DND-41 (cell line): ENCODE data around the gene CNNM1.

ENCODE experiments used
- ATAC-seq: fragments of 200-7000 bp; cut with Tn5 transposase; 3 replicates; pipeline ENCODE4 v1.9.1; 2021; ENCODE audit warnings: low read depth; ENCODE audit not compliant: insufficient read depth
- DNase-seq: peaks from one replicate; pipeline ENCODE4 v3.0.0-alpha.2; 2020
- H2AFZ ChIP-seq: 2 replicates; pipeline ENCODE4 v1.6.0; 2012; ENCODE audit warnings: low read depth, low read length
- H3K27ac ChIP-seq: 2 replicates; pipeline ENCODE4 v1.5.1; 2012; ENCODE audit warnings: low read length, inconsistent platforms
- H3K27me3 ChIP-seq: fragments of 200-600 bp; sonication (generic); 2 replicates; pipeline ENCODE4 v1.6.0; 2012; ENCODE audit warnings: low read length, mild to moderate bottlenecking, inconsistent platforms; ENCODE audit not compliant: insufficient read depth, poor library complexity
- H3K36me3 ChIP-seq: 2 replicates; pipeline ENCODE4 v1.5.1; 2012; ENCODE audit warnings: low read length, inconsistent platforms; ENCODE audit not compliant: insufficient read depth
- H3K4me1 ChIP-seq: 2 replicates; pipeline ENCODE4 v1.5.1; 2012; ENCODE audit warnings: mild to moderate bottlenecking, low read length; ENCODE audit not compliant: insufficient read depth
- H3K4me2 ChIP-seq: 2 replicates; pipeline ENCODE4 v1.6.0; 2012; ENCODE audit warnings: mild to moderate bottlenecking, moderate library complexity, low read length, inconsistent platforms; ENCODE audit not compliant: insufficient read depth
- H3K4me3 ChIP-seq, 2 experiments: fragments of 200-600 bp in 1 of 2; shearing (Covaris generic) in 1 of 2; 2 replicates each; pipeline ENCODE4 v1.5.1; 2012 to 2016; ENCODE audit warnings: inconsistent platforms in 2 of 2, low read length in 2 of 2, mild to moderate bottlenecking in 2 of 2, low read depth in 1 of 2, moderate library complexity in 1 of 2
- H3K79me2 ChIP-seq: 2 replicates; pipeline ENCODE4 v1.6.0; 2012; ENCODE audit warnings: low read length, inconsistent platforms; ENCODE audit not compliant: insufficient read depth
- H3K9ac ChIP-seq: 2 replicates; pipeline ENCODE4 v1.6.0; 2012; ENCODE audit warnings: low read depth, mild to moderate bottlenecking, inconsistent platforms, low read length, moderate library complexity
- H3K9me3 ChIP-seq: 2 replicates; pipeline ENCODE4 v1.5.1; 2012; ENCODE audit warnings: low read length, moderate library complexity, mild to moderate bottlenecking, inconsistent platforms; ENCODE audit not compliant: insufficient read depth, severe bottlenecking
- H4K20me1 ChIP-seq: 2 replicates; pipeline ENCODE4 v1.6.0; 2012; ENCODE audit warnings: low read length; ENCODE audit not compliant: insufficient read depth
- CTCF ChIP-seq: IDR thresholded peaks from 2 replicates; pipeline ENCODE4 v1.5.1; 2012; ENCODE audit warnings: borderline replicate concordance, low read length, moderate library complexity, mild to moderate bottlenecking; ENCODE audit not compliant: poor library complexity, severe bottlenecking; ENCODE audit errors: extremely low read depth
- EZH2 ChIP-seq: IDR thresholded peaks from 3 replicates; pipeline ENCODE4 v1.6.1; 2012; ENCODE audit warnings: borderline replicate concordance, low read depth, mild to moderate bottlenecking, moderate library complexity, low read length, inconsistent platforms; ENCODE audit not compliant: severe bottlenecking

The CNNM1 gene

GRCh38 chr10:99345350-99345749 lies 16.2 kb downstream of the CNNM1 start:
- ATAC-seq (no peak), DNase-seq (no peak)
- H3K36me3 ChIP-seq, result no peaks in the 10 kb centered on the region
- no peaks in the 10 kb centered on the region for H3K4me1 ChIP-seq
- no peak overlapping the region for H3K27ac ChIP-seq
- no peaks in the 10 kb centered on the region for H3K9me3 ChIP-seq
- TF ChIP-seq CTCF (no peak), EZH2 (no peak)
- no peak overlapping the region for H3K4me3 ChIP-seq
- H2AFZ ChIP-seq, result no peak overlapping the region
- no peaks in the 10 kb centered on the region for H3K27me3 ChIP-seq
- no peaks in the 10 kb centered on the region for H4K20me1 ChIP-seq
- H3K4me2 ChIP-seq, result no peak overlapping the region
- H3K79me2 ChIP-seq, result no peaks in the 10 kb centered on the region
- H3K9ac ChIP-seq, result no peak overlapping the region

- Histone ChIP-seq H3K79me2 (no peaks in the 10 kb centered on the region), H3K4me1 (no peaks in the 10 kb centered on the region), H3K36me3 (no peaks in the 10 kb centered on the region), H3K4me2 (no peak overlapping the region), H3K9me3 (no peaks in the 10 kb centered on the region), H3K4me3 (no peak overlapping the region), H3K27ac (no peak overlapping the region), H3K27me3 (peaks cover 2% of the 10 kb centered on the region), H2AFZ (no peak overlapping the region), H3K9ac (no peak overlapping the region), H4K20me1 (no peaks in the 10 kb centered on the region)
- DNase-seq (no peak), ATAC-seq (no peak)
- TF ChIP-seq EZH2 (no peak), CTCF (no peak)
Measured at GRCh38 chr10:99346247-99346646, 17.1 kb downstream of the CNNM1 start.

GRCh38 chr10:99347672-99348071 lies 18.5 kb downstream of the CNNM1 start:
- Histone ChIP-seq H3K4me3 (no peak overlapping the region), H3K9ac (no peak overlapping the region), H3K79me2 (no peaks in the 10 kb centered on the region), H3K4me1 (no peaks in the 10 kb centered on the region), H3K27ac (no peak overlapping the region), H3K27me3 (peaks cover 2% of the 10 kb centered on the region), H3K9me3 (no peaks in the 10 kb centered on the region), H2AFZ (no peak overlapping the region), H3K4me2 (no peak overlapping the region), H4K20me1 (no peaks in the 10 kb centered on the region), H3K36me3 (no peaks in the 10 kb centered on the region)
- TF ChIP-seq EZH2 (no peak), CTCF (no peak)
- DNase-seq (no peak), ATAC-seq (no peak)

GRCh38 chr10:99353182-99353581 lies 24.0 kb downstream of the CNNM1 start:
- no peaks in the 10 kb centered on the region for H4K20me1 ChIP-seq
- no peak overlapping the region for H2AFZ ChIP-seq
- no peak overlapping the region for H3K9ac ChIP-seq
- H3K9me3 ChIP-seq, result no peaks in the 10 kb centered on the region
- H3K4me3 ChIP-seq, result no peak overlapping the region
- no peak overlapping the region for H3K4me2 ChIP-seq
- no peaks in the 10 kb centered on the region for H3K4me1 ChIP-seq
- DNase-seq, result no peak
- H3K27me3 ChIP-seq, result peaks cover 13% of the 10 kb centered on the region
- no peak for ATAC-seq
- TF ChIP-seq CTCF (no peak), EZH2 (no peak)
- no peak overlapping the region for H3K27ac ChIP-seq
- no peaks in the 10 kb centered on the region for H3K79me2 ChIP-seq
- no peaks in the 10 kb centered on the region for H3K36me3 ChIP-seq
